Neural progenitor cell (in vitro differentiated cells): ENCODE data around the gene TMEM50B.

Source experiments
- CTCF ChIP-seq: fragments of 200-600 bp; sonication (generic); IDR thresholded peaks from 2 replicates; pipeline ENCODE4 v1.5.1; 2017; ENCODE audit warnings: antibody characterized with exemption, mild to moderate bottlenecking
- EZH2 ChIP-seq: fragments of 200-600 bp; sonication (generic); IDR thresholded peaks from 2 replicates; pipeline ENCODE4 v1.6.1; 2017; ENCODE audit warnings: antibody characterized with exemption, mild to moderate bottlenecking, moderate library complexity
- EZH2phosphoT487 ChIP-seq: fragments of 200-600 bp; sonication (generic); IDR thresholded peaks from 2 replicates; pipeline ENCODE4 v1.6.1; 2017; ENCODE audit warnings: antibody characterized with exemption

GRCh38 chr21:33434770-33435360 lies 44.9 kb downstream of the TMEM50B start:
- no peak for TF ChIP-seq CTCF
- TF ChIP-seq EZH2: no peak
- no peak for TF ChIP-seq EZH2phosphoT487
